SK-N-SH treated with all-trans-retinoic acid at 6 μM for 48 hours (cell line): ENCODE data around the gene DAGLB.

Source experiments
- ATAC-seq: fragments of 200-7000 bp; cut with Tn5 transposase; 3 replicates; pipeline ENCODE4 v1.9.1; 2020; ENCODE audit warnings: mild to moderate bottlenecking, moderate library complexity
- ARNTL ChIP-seq: fragments of 450-650 bp; formaldehyde crosslinking; IDR thresholded peaks from 2 replicates; pipeline ENCODE4 v1.5.0; 2020; ENCODE audit warnings: low read depth, mild to moderate bottlenecking, moderate library complexity, borderline replicate concordance
- BACH2 ChIP-seq: fragments of 250-450 bp; sonication (Bioruptor Pico); IDR thresholded peaks from 2 replicates; pipeline ENCODE4 v1.9.0; 2021; ENCODE audit warnings: mild to moderate bottlenecking, borderline replicate concordance
- CREB5 ChIP-seq: fragments of 250-450 bp; sonication (Bioruptor Pico); IDR thresholded peaks from 2 replicates; pipeline ENCODE4 v1.5.1; 2020; ENCODE audit warnings: low read depth, mild to moderate bottlenecking, moderate library complexity
- CSDC2 ChIP-seq: fragments of 250-450 bp; sonication (Bioruptor Pico); IDR thresholded peaks from 2 replicates; pipeline ENCODE4 v1.5.0; 2020; ENCODE audit warnings: mild to moderate bottlenecking, moderate library complexity
- CSRNP3 ChIP-seq: fragments of 250-450 bp; sonication (Bioruptor Pico); IDR thresholded peaks from 2 replicates; pipeline ENCODE4 v1.5.1; 2021; ENCODE audit warnings: mild to moderate bottlenecking, moderate library complexity
- ESRRG ChIP-seq: fragments of 250-450 bp; sonication (Bioruptor Pico); IDR thresholded peaks from 2 replicates; pipeline ENCODE4 v1.6.1; 2021; ENCODE audit warnings: mild to moderate bottlenecking
- GLIS3 ChIP-seq: fragments of 250-450 bp; sonication (Bioruptor Pico); IDR thresholded peaks from 2 replicates; pipeline ENCODE4 v1.5.0; 2020; ENCODE audit warnings: mild to moderate bottlenecking, moderate library complexity
- ISL1 ChIP-seq: fragments of 250-450 bp; sonication (Bioruptor Pico); IDR thresholded peaks from 2 replicates; pipeline ENCODE4 v2.1.2; 2022; ENCODE audit warnings: mild to moderate bottlenecking, moderate library complexity
- PATZ1 ChIP-seq: fragments of 250-450 bp; sonication (Bioruptor Pico); IDR thresholded peaks from 2 replicates; pipeline ENCODE4 v1.8.0; 2020; ENCODE audit warnings: mild to moderate bottlenecking, moderate library complexity, borderline replicate concordance
- POU6F1 ChIP-seq: fragments of 250-450 bp; sonication (Bioruptor Pico); IDR thresholded peaks from 2 replicates; pipeline ENCODE4 v1.8.0; 2021; ENCODE audit warnings: low read depth, mild to moderate bottlenecking, moderate library complexity, borderline replicate concordance
- SNAI2 ChIP-seq: fragments of 250-450 bp; sonication (Bioruptor Pico); IDR thresholded peaks from 2 replicates; pipeline ENCODE4 v1.5.0; 2020; ENCODE audit warnings: mild to moderate bottlenecking, moderate library complexity
- TCF4 ChIP-seq: fragments of 250-450 bp; sonication (Bioruptor Pico); IDR thresholded peaks from 2 replicates; pipeline ENCODE4 v1.8.0; 2021; ENCODE audit warnings: mild to moderate bottlenecking, moderate library complexity, borderline replicate concordance
- TOX ChIP-seq: fragments of 250-450 bp; sonication (Bioruptor Pico); IDR thresholded peaks from 2 replicates; pipeline ENCODE4 v1.8.0; 2021; ENCODE audit warnings: mild to moderate bottlenecking, moderate library complexity, borderline replicate concordance
- TSHZ2 ChIP-seq: fragments of 250-450 bp; sonication (Bioruptor Pico); IDR thresholded peaks from 2 replicates; pipeline ENCODE4 v1.5.0; 2020; ENCODE audit warnings: mild to moderate bottlenecking, moderate library complexity
- ZC3H10 ChIP-seq: fragments of 250-450 bp; sonication (Bioruptor Pico); IDR thresholded peaks from 2 replicates; pipeline ENCODE4 v1.5.1; 2021; ENCODE audit warnings: mild to moderate bottlenecking, moderate library complexity
- ZFP3 ChIP-seq: fragments of 250-450 bp; sonication (Bioruptor Pico); IDR thresholded peaks from 2 replicates; pipeline ENCODE4 v1.5.0; 2020; ENCODE audit warnings: mild to moderate bottlenecking, moderate library complexity
- ZFP30 ChIP-seq: fragments of 450-650 bp; formaldehyde crosslinking; IDR thresholded peaks from 2 replicates; pipeline ENCODE4 v1.5.0; 2022; ENCODE audit warnings: mild to moderate bottlenecking, moderate library complexity
- ZNF565 ChIP-seq: fragments of 450-650 bp; formaldehyde crosslinking; conservative IDR thresholded peaks from 2 replicates; pipeline ENCODE4 v1.5.0; 2020; ENCODE audit warnings: low read depth, mild to moderate bottlenecking, moderate library complexity
- ZNF70 ChIP-seq: fragments of 450-650 bp; formaldehyde crosslinking; IDR thresholded peaks from 2 replicates; pipeline ENCODE4 v1.5.0; 2020; ENCODE audit warnings: mild to moderate bottlenecking, moderate library complexity
- ZNF8 ChIP-seq: fragments of 450-650 bp; formaldehyde crosslinking; IDR thresholded peaks from 2 replicates; pipeline ENCODE4 v1.5.0; 2020; ENCODE audit warnings: mild to moderate bottlenecking, moderate library complexity

DAGLB gene

DNA sequence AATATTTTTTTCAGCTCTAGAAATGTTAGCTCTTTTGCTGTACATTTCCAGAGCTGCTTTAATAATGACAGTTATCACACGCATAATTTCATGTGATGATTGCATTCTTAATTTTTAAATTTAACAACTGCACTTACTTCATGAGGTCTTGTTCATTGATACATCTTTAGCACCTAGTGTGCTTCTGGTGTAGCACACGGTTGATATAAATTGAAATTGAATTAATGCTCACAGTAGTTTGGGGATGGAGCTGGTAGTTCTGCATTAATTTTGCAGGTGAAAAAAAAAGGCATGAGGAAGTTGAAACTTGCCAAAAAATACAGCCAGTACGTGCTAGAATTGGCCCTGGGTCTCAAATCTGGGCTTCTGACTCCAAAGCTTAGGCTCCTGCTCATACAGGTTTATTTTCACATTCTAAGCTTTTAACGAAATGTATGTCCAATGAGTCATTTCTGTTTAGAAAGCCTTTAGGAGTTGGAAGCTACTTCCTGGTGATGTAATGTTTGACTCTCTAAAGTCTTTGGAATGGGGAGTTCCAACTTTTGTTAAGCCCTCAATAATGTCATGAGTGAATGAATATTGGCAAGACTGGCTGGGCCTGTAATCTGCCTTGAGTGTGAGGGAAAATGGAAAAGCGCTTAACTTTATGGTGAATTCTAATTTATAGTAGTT, 62.5 kb downstream of the DAGLB start:
- no peak for TF ChIP-seq PATZ1 (CRISPR knock-in tag)
- no peak for TF ChIP-seq ZFP30 (CRISPR knock-in tag)
- no peak for TF ChIP-seq TCF4 (CRISPR knock-in tag)
- no peak for TF ChIP-seq POU6F1
- TF ChIP-seq TSHZ2 (CRISPR knock-in tag) = no peak
- TF ChIP-seq CREB5 (CRISPR knock-in tag) = peak; percentile 84; the same call in 1 of the 2 replicates
- TF ChIP-seq GLIS3 = no peak
- TF ChIP-seq ZFP3 (CRISPR knock-in tag) = no peak
- no peak for TF ChIP-seq ZNF565 (CRISPR knock-in tag)
- peak; percentile 85 for TF ChIP-seq ISL1 (CRISPR knock-in tag)
- TF ChIP-seq ESRRG (CRISPR knock-in tag) = no peak
- no peak for TF ChIP-seq CSDC2 (CRISPR knock-in tag)
- no peak for TF ChIP-seq SNAI2 (CRISPR knock-in tag)
- no peak for TF ChIP-seq CSRNP3 (CRISPR knock-in tag)
- TF ChIP-seq ARNTL = no peak
- no peak for TF ChIP-seq ZNF70 (CRISPR knock-in tag)
- TF ChIP-seq ZNF8 (CRISPR knock-in tag) = no peak
- peak; percentile 92 for ATAC-seq

DNA sequence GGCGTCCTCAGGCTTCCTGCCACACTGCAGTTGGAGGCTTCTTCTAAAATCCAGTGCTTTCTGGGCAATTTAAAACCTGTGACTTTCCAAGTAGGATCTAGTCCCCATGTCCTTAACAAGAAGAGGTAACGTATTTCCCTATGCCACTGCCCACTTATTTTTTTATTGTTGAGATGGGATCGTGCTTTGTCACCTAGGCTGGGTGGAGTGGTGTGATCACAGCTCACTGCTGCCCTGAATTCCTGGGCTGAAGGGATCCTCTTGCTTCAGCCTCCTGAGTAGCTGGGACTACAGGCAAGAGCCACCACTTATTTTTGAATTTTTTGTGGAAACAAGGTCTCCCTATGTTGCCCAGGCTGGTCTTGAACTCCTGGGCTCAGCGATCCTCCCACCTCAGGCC, 63.4 kb downstream of the DAGLB start:
- ATAC-seq = no peak; the same call in 2 of the 3 replicates
- TF ChIP-seq PATZ1 (CRISPR knock-in tag) (no peak), CREB5 (CRISPR knock-in tag) (no peak), TOX (CRISPR knock-in tag) (no peak), ZC3H10 (no peak), BACH2 (CRISPR knock-in tag) (no peak)
